H1 (cell line): ENCODE data around the gene CRYGN. TPM values are rescaled to one million over a fixed set of nuclear protein-coding genes. Genes with fewer than 3 reads are reported as not detected.
A peak's percentile ranks its signal among the peaks of the same experiment; 100 is the strongest.

ENCODE experiments used
- CTCF ChIA-PET: fragments of 300-600 bp; sonication (Branson Sonifier 250); formaldehyde crosslinking; loops from one replicate; lab custom pipeline; 2021; ENCODE audit not compliant: partially characterized antibody; lab: Charles Lee
- POLR2A ChIA-PET: fragments of 300-600 bp; sonication (Branson Sonifier 250); formaldehyde crosslinking; loops from one replicate; lab custom pipeline; 2021; ENCODE audit warnings: inconsistent platforms; ENCODE audit not compliant: partially characterized antibody; lab: Charles Lee
- DNase-seq, 2 experiments: peaks; one replicate each; pipeline versions ENCODE4 v3.0.0 to v3.0.0-alpha.2; 2010 to 2022; ENCODE audit warnings: low spot score in 2 of 2, low read depth in 1 of 2, mixed read lengths in 1 of 2
- FAIRE-seq: peaks from 2 replicates; lab custom pipeline; 2011; peaks lifted over from hg19 to GRCh38; lab: Jason Lieb, UNC
- H2AFZ ChIP-seq: 2 replicates; pipeline ENCODE4 v1.8.1; 2012; ENCODE audit warnings: low read length, inconsistent platforms
- H2AK5ac ChIP-seq: 2 replicates; pipeline ENCODE4 v1.6.1; 2013; ENCODE audit warnings: low read depth, low read length
- H2BK120ac ChIP-seq: replicated peaks from 2 replicates; pipeline ENCODE3; 2013; ENCODE audit warnings: low read depth, low read length, inconsistent platforms
- H2BK12ac ChIP-seq: 2 replicates; pipeline ENCODE4 v1.6.1; 2013; ENCODE audit warnings: low read depth, low read length
- H2BK15ac ChIP-seq: 2 replicates; pipeline ENCODE4 v1.6.1; 2013; ENCODE audit warnings: low read length
- H2BK20ac ChIP-seq: 2 replicates; pipeline ENCODE4 v1.6.1; 2013; ENCODE audit warnings: low read length
- H2BK5ac ChIP-seq: 2 replicates; pipeline ENCODE4 v1.6.1; 2013; ENCODE audit warnings: low read depth, low read length
- H3K14ac ChIP-seq: 2 replicates; pipeline ENCODE4 v1.6.1; 2013; ENCODE audit warnings: inconsistent platforms; ENCODE audit not compliant: insufficient read length
- H3K18ac ChIP-seq: 2 replicates; pipeline ENCODE4 v1.6.1; 2013; ENCODE audit warnings: low read length; ENCODE audit errors: extremely low read depth
- H3K23ac ChIP-seq: 2 replicates; pipeline ENCODE4 v1.6.1; 2013; ENCODE audit warnings: inconsistent platforms; ENCODE audit not compliant: insufficient read length
- H3K23me2 ChIP-seq: 2 replicates; pipeline ENCODE4 v1.6.1; 2013; ENCODE audit warnings: low read depth, low read length
- H3K27ac ChIP-seq: 2 replicates; pipeline ENCODE4 v1.6.1; 2011; ENCODE audit warnings: low read depth, low read length, inconsistent platforms
- H3K27me3 ChIP-seq, 4 experiments: replicated peaks in 1 of 4; 1 replicate in 1 of 4; 2 replicates in 3 of 4; pipeline versions ENCODE4 v1.6.1 to v1.8.1; 2011 to 2013; ENCODE audit warnings: low read length in 3 of 4, mild to moderate bottlenecking in 3 of 4, inconsistent platforms in 2 of 4, mixed read lengths in 2 of 4, moderate library complexity in 1 of 4; ENCODE audit not compliant: control insufficient read depth in 3 of 4, insufficient read depth in 3 of 4; ENCODE audit errors: extremely low read depth in 1 of 4
- H3K36me3 ChIP-seq, 4 experiments: 2 replicates each; pipeline versions ENCODE4 v1.6.1 to v1.8.1; 2011 to 2013; ENCODE audit warnings: mild to moderate bottlenecking in 4 of 4, low read length in 3 of 4, moderate library complexity in 2 of 4, control low read depth in 1 of 4, inconsistent platforms in 1 of 4; ENCODE audit not compliant: insufficient read depth in 4 of 4, control insufficient read depth in 2 of 4
- H3K4ac ChIP-seq: replicated peaks from 2 replicates; pipeline ENCODE3; 2013; ENCODE audit warnings: low read length, low read depth, mixed read lengths, inconsistent platforms; ENCODE audit not compliant: insufficient read length
- H3K4me1 ChIP-seq, 4 experiments: replicated peaks in 1 of 4; 1 replicate in 1 of 4; 2 replicates in 3 of 4; pipeline versions ENCODE4 v1.6.1 to v1.8.1; 2011 to 2013; ENCODE audit warnings: low read length in 3 of 4, inconsistent platforms in 2 of 4, mixed read lengths in 1 of 4; ENCODE audit not compliant: insufficient read depth in 4 of 4, control insufficient read depth in 3 of 4
- H3K4me2 ChIP-seq, 2 experiments: 2 replicates each; pipeline versions ENCODE4 v1.6.1 to v1.8.1; 2011 to 2013; ENCODE audit warnings: low read depth in 2 of 2, low read length in 2 of 2, control low read depth in 1 of 2, inconsistent platforms in 1 of 2, mild to moderate bottlenecking in 1 of 2; ENCODE audit not compliant: insufficient read depth in 1 of 2
- H3K4me3 ChIP-seq, 4 experiments: fragments of 200-600, 300-600 bp in 1 of 4; sonication (generic), shearing (Covaris generic), sonication (Bioruptor Twin) in 1 of 4; 2 replicates each; pipeline versions ENCODE4 v1.5.1 to v1.8.1; 2011 to 2016; ENCODE audit warnings: low read length in 4 of 4, low read depth in 3 of 4, control low read depth in 2 of 4, inconsistent platforms in 2 of 4, mild to moderate bottlenecking in 2 of 4, mixed read lengths in 1 of 4, moderate library complexity in 1 of 4; ENCODE audit not compliant: insufficient read depth in 2 of 4; ENCODE audit errors: extremely low read depth in 1 of 4
- H3K56ac ChIP-seq: replicated peaks from 2 replicates; pipeline ENCODE3; 2013; ENCODE audit warnings: low read depth, mild to moderate bottlenecking, mixed read lengths, low read length, inconsistent platforms; ENCODE audit not compliant: insufficient read length
- H3K79me1 ChIP-seq: 2 replicates; pipeline ENCODE4 v1.6.1; 2013; ENCODE audit warnings: low read depth, low read length, control low read depth
- H3K79me2 ChIP-seq, 2 experiments: 2 replicates each; pipeline versions ENCODE4 v1.6.1 to v1.8.1; 2012 to 2013; ENCODE audit warnings: low read length in 2 of 2, mild to moderate bottlenecking in 2 of 2, inconsistent platforms in 1 of 2; ENCODE audit not compliant: insufficient read depth in 2 of 2, control insufficient read depth in 1 of 2
- H3K9ac ChIP-seq, 4 experiments: replicated peaks in 1 of 4; 1 replicate in 1 of 4; 2 replicates in 3 of 4; pipeline versions ENCODE4 v1.6.1 to v1.8.1; 2011 to 2013; ENCODE audit warnings: low read depth in 3 of 4, low read length in 3 of 4, control low read depth in 2 of 4, mild to moderate bottlenecking in 2 of 4, moderate library complexity in 2 of 4, inconsistent platforms in 1 of 4; ENCODE audit errors: extremely low read depth in 1 of 4
- H3K9me3 ChIP-seq, 2 experiments: 2 replicates each; pipeline versions ENCODE4 v1.6.1 to v1.8.1; 2012 to 2013; ENCODE audit warnings: mild to moderate bottlenecking in 2 of 2, moderate library complexity in 2 of 2, control low read depth in 1 of 2, inconsistent platforms in 1 of 2, low read depth in 1 of 2, low read length in 1 of 2, mixed read lengths in 1 of 2; ENCODE audit not compliant: insufficient read depth in 2 of 2
- H4K20me1 ChIP-seq, 2 experiments: replicated peaks in 1 of 2; 2 replicates each; pipeline versions ENCODE3 to v1.8.1; 2011 to 2013; ENCODE audit warnings: inconsistent platforms in 2 of 2, low read length in 2 of 2, mild to moderate bottlenecking in 1 of 2; ENCODE audit not compliant: insufficient read depth in 2 of 2, control insufficient read depth in 1 of 2
- H4K5ac ChIP-seq: 2 replicates; pipeline ENCODE4 v1.6.1; 2013; ENCODE audit warnings: low read length, low read depth, mixed read lengths, inconsistent platforms; ENCODE audit not compliant: insufficient read length
- H4K8ac ChIP-seq: 2 replicates; pipeline ENCODE4 v1.8.0; 2013; ENCODE audit warnings: mild to moderate bottlenecking, moderate library complexity, low read length, inconsistent platforms; ENCODE audit not compliant: insufficient read depth; ENCODE audit errors: extremely low read depth
- H4K91ac ChIP-seq: replicated peaks from 2 replicates; pipeline ENCODE3; 2013; ENCODE audit warnings: low read length, mixed read lengths, inconsistent platforms; ENCODE audit not compliant: insufficient read length
- BRCA1 ChIP-seq: IDR thresholded peaks from 2 replicates; pipeline ENCODE4 v1.6.1; 2012; ENCODE audit warnings: low read depth, low read length, improper control_type of control experiment
- CBX5 ChIP-seq: fragments of 300-800, 300-1000 bp; sonication (generic); IDR thresholded peaks from 2 replicates; pipeline ENCODE4 v1.7.1; 2016; ENCODE audit warnings: antibody characterized with exemption, low read length, low read depth
- HDAC6 ChIP-seq: IDR thresholded peaks from one replicate; pipeline ENCODE4 v1.7.1; 2012; ENCODE audit warnings: low read depth, mild to moderate bottlenecking, inconsistent platforms, low read length, moderate library complexity
- SIX5 ChIP-seq: IDR thresholded peaks from 2 replicates; pipeline ENCODE4 v1.6.1; 2011; ENCODE audit warnings: mild to moderate bottlenecking, low read depth, low read length
- SP2 ChIP-seq: IDR thresholded peaks from 2 replicates; pipeline ENCODE4 v1.6.1; 2012; ENCODE audit warnings: mild to moderate bottlenecking, low read length, inconsistent platforms
- SP4 ChIP-seq: IDR thresholded peaks from 2 replicates; pipeline ENCODE4 v1.6.1; 2012; ENCODE audit warnings: low read length, inconsistent platforms
- WGBS, 2 experiments: shearing (Covaris generic) in 1 of 2; methylation state at CpG; one replicate each; pipeline versions ENCODE4 v1.1.6 to v1.1.7; 2013 to 2015; ENCODE audit warnings: low lambda C conversion rate in 2 of 2, mixed read lengths in 2 of 2, inconsistent platforms in 1 of 2, low coverage in 1 of 2, missing lambda C conversion rate in 1 of 2; ENCODE audit not compliant: insufficient replicate concordance in 2 of 2, insufficient coverage in 1 of 2, insufficient read length in 1 of 2; ENCODE audit errors: extremely low coverage in 1 of 2, missing lambda C conversion rate in 1 of 2; 5-methylcytosine and 5-hydroxymethylcytosine counted together
- polyA plus RNA-seq, 7 experiments: library from polyadenylated mRNA; depleted of rRNA in 3 of 7; stranded (reverse) in 5 of 7; unstranded in 2 of 7; fragments of >200 nt in 5 of 7; fragments of 200-250 nt in 2 of 7; gene quantifications; 1 replicate in 5 of 7; 2 replicates in 1 of 7; 4 replicates in 1 of 7; pipeline versions ENCODE4 v1.2.1 to v1.2.3, GENCODE V29; 2011 to 2013; ENCODE audit warnings: missing spikeins in 2 of 7, mixed read lengths in 2 of 7
- total RNA-seq: library from RNA; stranded (reverse); fragmentation: NEBNext Ultra II Directional; extraction: Animal tissue kit (Norgen Biotek cat#: 25700); gene quantifications from 2 replicates; pipeline ENCODE4 v1.2.1, GENCODE V29; 2021
- TF ChIP-seq, protein P1 (sequence below): IDR thresholded peaks from 2 replicates; pipeline ENCODE4 v1.6.1; 2011; ENCODE audit warnings: low read length, improper control_type of control experiment
- TF ChIP-seq, protein P2 (sequence below), 3 experiments: IDR thresholded peaks; 1 replicate in 2 of 3; 2 replicates in 1 of 3; pipeline versions ENCODE4 v1.5.1 to v1.6.1; 2011; ENCODE audit warnings: low read length in 3 of 3, mild to moderate bottlenecking in 3 of 3, inconsistent platforms in 2 of 3, low read depth in 1 of 3, moderate library complexity in 1 of 3; ENCODE audit not compliant: insufficient read depth in 1 of 3; ENCODE audit errors: control extremely low read depth in 1 of 3

Gene CRYGN
- total and polyA plus RNA-seq, 2 of the 8 experiments (the other 6 are each of a cell fraction or from before 2014, with no cell fraction given), result 0.98 to 1.6 TPM

DNA sequence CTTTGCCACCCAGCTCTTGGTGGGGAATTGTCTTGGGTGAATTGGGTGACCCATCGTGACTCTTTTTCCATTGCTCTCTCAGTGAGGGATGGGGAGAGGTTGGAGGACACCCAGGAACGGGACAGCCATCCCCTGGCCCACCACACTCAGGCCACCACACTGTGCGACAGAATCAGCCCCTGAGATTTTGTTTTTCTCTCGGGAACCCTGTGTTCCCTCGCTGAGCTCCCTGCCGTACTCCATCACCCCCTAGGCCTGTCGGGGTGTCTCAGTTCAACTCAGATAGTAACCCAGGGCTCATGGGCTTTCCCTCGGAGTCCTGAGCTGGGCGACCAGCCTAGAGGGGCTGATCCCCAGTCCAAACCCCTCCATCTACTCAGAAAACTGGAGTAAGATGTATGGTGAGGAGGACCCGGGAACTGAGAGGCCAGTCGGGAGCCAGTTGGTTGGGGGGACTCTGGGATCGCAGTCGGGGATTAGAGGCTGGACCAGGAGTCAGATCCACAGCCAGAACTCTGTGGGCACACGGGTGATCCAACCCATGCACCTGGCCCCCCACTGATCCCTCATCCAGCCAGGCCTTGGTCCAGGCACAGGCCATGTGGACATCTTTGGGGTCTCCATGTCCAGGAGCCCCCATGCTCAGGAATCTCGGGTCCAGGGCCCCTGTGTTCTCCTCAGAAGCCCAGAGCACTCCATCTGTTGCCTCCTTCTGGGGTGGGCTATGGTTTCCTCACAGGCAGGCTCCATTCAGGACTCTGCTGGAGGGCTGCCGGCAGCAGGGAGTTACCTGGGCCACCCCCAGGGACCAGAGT, 9.3 kb downstream of the CRYGN start:
- H2BK15ac ChIP-seq, result no peak overlapping the region
- 92% methylated on average over 15 of the region's 16 CpGs; no CpG with 5 or more reads in 1 of the 2 experiments for WGBS, 2 experiments
- TF ChIP-seq HDAC6, result no peak
- TF ChIP-seq CBX5, result no peak
- TF ChIP-seq BRCA1, result no peak
- TF ChIP-seq, protein P1, sequence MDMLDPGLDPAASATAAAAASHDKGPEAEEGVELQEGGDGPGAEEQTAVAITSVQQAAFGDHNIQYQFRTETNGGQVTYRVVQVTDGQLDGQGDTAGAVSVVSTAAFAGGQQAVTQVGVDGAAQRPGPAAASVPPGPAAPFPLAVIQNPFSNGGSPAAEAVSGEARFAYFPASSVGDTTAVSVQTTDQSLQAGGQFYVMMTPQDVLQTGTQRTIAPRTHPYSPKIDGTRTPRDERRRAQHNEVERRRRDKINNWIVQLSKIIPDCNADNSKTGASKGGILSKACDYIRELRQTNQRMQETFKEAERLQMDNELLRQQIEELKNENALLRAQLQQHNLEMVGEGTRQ, result no peak
- no peak for TF ChIP-seq SIX5
- TF ChIP-seq, protein P2, sequence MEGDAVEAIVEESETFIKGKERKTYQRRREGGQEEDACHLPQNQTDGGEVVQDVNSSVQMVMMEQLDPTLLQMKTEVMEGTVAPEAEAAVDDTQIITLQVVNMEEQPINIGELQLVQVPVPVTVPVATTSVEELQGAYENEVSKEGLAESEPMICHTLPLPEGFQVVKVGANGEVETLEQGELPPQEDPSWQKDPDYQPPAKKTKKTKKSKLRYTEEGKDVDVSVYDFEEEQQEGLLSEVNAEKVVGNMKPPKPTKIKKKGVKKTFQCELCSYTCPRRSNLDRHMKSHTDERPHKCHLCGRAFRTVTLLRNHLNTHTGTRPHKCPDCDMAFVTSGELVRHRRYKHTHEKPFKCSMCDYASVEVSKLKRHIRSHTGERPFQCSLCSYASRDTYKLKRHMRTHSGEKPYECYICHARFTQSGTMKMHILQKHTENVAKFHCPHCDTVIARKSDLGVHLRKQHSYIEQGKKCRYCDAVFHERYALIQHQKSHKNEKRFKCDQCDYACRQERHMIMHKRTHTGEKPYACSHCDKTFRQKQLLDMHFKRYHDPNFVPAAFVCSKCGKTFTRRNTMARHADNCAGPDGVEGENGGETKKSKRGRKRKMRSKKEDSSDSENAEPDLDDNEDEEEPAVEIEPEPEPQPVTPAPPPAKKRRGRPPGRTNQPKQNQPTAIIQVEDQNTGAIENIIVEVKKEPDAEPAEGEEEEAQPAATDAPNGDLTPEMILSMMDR (IDR thresholded peaks at IDR 0.05; ENCODE audit: control extremely low read depth in 1 of 3, insufficient read depth in 1 of 3, low read depth in 1 of 3, low read length in 3 of 3), result no peak
- no peak for TF ChIP-seq SP2
- no peak for TF ChIP-seq SP4

More for the DNA sequence above, 9.3 kb downstream of the CRYGN start:
- Histone ChIP-seq H3K9me3 (no peaks in the 10 kb centered on the region), H3K23ac (no peak overlapping the region), H3K4me3 (no peak overlapping the region), H2BK5ac (no peak overlapping the region), H2AFZ (no peak overlapping the region), H3K23me2 (no peaks in the 10 kb centered on the region), H3K79me1 (no peaks in the 10 kb centered on the region; the same call in 1 of the 2 replicates), H3K56ac (no peak overlapping the region), H2BK20ac (0 out of 2 replicates have a peak overlapping the region, but pooled peaks have one; percentile 18), H3K14ac (no peak overlapping the region), H4K91ac (no peak overlapping the region), H2BK12ac (peak overlapping the region; percentile 80; the same call in 1 of the 2 replicates), H3K4me1 (peaks cover 5 to 20% (median 11%) of the 10 kb centered on the region in 4 experiments), H3K27me3 (no peaks in the 10 kb centered on the region), H4K8ac (no peak overlapping the region), H3K18ac (0 out of 2 replicates have a peak overlapping the region, but pooled peaks have one; percentile 56), H4K20me1 (no peaks in the 10 kb centered on the region), H3K27ac (no peak overlapping the region), H3K4me2 (no peak overlapping the region), H4K5ac (no peak overlapping the region), H2AK5ac (peak overlapping the region; percentile 53; the same call in 1 of the 2 replicates), H3K79me2 (no peaks in the 10 kb centered on the region), H3K4ac (no peak overlapping the region), H2BK120ac (no peak overlapping the region), H3K36me3 (no peaks in the 10 kb centered on the region), H3K9ac (no peak overlapping the region)
- ChIA-PET CTCF (interaction anchor here (0.8 to 2.2 kb wide), 7 partner anchors 10 to 62 kb away, joined by 3 to 6 read pairs (median 3); no protein-coding TSS in a partner anchor), POLR2A (interaction anchor here (0.9 to 1.3 kb wide), 3 partner anchors 9 to 47 kb away, joined by 3 to 5 read pairs (median 3); partner anchors contain the start of gene CRYGN)
- DNase-seq, result no peak
- no peak for FAIRE-seq
